ENCODE measurements around the gene FHIP1A. TPM values are rescaled to one million over a fixed set of nuclear protein-coding genes. Genes with fewer than 3 reads are reported as not detected.
A peak's percentile ranks its signal among the peaks of the same experiment; 100 is the strongest.
"Not testable (repeated sequence)": the region's sequence is repeated elsewhere in the genome, so short reads cannot be mapped to it uniquely, and the experiment has no call there.

The FHIP1A gene
- total RNA-seq, result 43.6 TPM

GRCh38 chr4:151408630-151409469 is at the start of gene FHIP1A:
FHIP1A (plus strand) TSS chr4:151409176; CDS start chr4:151566260, 157,084 bp downstream.
- ATAC-seq, result peak; percentile 93

DNA sequence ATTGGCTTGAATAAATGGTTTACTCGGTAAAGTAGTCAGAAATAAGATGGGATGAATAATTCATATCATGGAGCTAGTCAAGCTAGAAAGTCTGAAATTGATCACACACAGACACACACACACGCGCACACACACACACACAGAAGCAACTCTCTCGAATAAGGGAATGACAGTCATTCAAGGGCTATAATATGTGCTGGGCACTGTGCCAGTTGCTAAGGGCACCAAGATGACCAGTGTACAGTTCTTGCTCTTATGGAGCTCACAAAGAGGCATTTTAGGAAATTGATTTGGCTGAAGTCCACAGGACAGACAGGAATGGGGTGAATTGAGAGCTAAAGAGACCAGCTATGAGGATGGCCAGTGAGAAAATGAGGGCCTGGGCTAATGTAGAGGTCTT is 49.4 kb upstream of the FHIP1A start:
- ATAC-seq, result no peak

- no peak for ATAC-seq
Measured at GRCh38 chr4:151361126-151361525, 47.9 kb upstream of the FHIP1A start.

GRCh38 chr4:151361966-151362365 is 47.0 kb upstream of the FHIP1A start:
- ATAC-seq, result no peak

GRCh38 chr4:151362404-151363164 is 46.4 kb upstream of the FHIP1A start:
- ATAC-seq, result peak; percentile 99

GRCh38 chr4:151376540-151376939 is 32.4 kb upstream of the FHIP1A start:
- no peak for ATAC-seq

DNA sequence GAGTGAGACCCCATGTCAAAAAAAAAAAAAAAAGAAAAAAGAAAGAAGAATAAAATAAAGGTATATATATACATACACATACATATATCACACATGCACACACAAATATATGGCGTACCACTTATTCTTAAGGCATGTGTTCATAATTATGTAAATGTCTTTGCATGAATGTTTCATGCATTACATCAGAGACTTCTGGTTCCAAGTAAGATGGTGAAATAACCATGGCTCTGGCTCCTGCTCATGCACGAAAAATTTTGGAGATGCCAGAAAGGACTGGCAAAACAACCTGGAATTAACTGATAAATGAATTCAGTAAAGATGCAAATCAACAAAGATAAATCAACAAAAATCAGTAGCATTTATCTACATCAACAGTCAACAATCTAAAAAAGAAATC is 19.7 kb upstream of the FHIP1A start:
- ATAC-seq, result no peak

DNA sequence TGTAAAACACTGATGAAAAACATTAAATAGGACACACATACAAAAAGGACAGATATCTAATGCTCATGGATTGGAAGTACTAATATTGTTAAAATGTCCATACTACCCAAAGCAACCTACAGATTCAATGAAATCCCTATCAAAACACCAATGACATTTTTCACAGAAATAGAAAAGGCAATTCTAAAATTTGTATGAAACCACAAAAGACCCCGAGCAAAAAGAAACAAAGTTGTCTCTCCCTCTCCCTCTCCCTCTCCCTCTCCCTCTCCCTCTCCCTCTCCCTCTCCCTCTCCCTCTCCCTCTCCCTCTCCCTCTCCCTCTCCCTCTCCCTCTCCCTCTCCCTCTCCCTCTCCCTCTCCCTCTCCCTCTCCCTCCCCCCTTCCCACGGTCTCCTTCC is 19.2 kb upstream of the FHIP1A start:
- ATAC-seq, result not testable (repeated sequence)

- no peak for ATAC-seq
Measured at GRCh38 chr4:151395873-151396272, 13.1 kb upstream of the FHIP1A start.

DNA sequence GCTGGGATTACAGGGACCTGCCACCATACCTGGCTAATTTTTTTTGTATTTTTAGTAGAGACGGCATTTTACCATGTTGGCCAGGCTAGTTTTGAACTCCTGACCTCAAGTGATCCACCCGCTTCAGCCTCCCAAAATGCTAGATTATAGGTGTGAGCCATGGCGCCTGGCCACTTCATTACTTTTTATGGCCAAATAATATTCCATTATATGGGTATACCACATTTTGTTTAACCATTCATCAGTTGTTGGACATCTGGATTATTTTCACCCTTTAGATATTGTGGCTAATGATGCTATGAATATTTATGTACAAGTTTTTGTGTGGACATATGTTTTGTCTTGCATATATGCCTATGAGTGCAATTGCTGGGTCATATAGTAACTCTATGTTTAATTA is 8.6 kb upstream of the FHIP1A start:
- ATAC-seq, result no peak

DNA sequence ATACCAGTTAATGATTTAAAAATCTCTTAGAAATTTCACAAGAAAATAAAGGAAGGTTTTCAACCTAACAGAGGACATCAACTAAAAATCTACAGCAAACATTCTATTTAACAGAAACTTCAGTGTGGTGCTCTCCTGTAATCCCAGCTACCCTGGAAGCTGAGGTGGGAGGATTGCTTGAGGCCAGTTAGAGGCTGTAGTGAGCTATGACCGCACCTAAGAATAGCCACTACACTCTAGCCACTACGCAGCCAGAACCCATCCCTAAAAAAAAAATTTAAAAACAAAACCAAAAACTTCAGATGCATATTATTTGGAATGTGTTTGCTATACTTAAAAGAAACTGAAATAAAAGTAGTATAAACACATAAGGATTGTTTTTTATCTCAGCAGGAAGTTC is 7.2 kb upstream of the FHIP1A start:
- no peak for ATAC-seq

GRCh38 chr4:151402145-151402865 is 6.7 kb upstream of the FHIP1A start:
- no peak for ATAC-seq

DNA sequence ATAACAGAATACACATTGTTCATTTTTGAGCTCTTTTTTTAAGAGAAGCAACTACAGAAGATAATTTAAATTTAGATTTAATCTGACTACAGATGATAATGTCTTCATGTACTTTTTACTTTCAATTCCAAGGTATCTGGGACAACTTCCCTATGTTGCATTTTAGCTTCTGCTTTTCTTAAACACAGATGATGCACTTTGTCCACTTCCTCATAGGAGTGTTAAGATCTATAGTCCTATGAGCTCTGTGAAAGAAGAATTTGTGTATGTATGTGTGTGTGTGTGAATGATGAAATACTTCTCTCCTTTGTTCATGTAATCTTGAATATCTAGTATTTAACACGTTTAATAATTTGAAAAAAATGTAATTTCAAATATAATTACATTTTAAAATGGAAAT is 5.3 kb upstream of the FHIP1A start:
- ATAC-seq, result no peak

GRCh38 chr4:151404802-151405201 is 4.2 kb upstream of the FHIP1A start:
- not testable (repeated sequence) for ATAC-seq

DNA sequence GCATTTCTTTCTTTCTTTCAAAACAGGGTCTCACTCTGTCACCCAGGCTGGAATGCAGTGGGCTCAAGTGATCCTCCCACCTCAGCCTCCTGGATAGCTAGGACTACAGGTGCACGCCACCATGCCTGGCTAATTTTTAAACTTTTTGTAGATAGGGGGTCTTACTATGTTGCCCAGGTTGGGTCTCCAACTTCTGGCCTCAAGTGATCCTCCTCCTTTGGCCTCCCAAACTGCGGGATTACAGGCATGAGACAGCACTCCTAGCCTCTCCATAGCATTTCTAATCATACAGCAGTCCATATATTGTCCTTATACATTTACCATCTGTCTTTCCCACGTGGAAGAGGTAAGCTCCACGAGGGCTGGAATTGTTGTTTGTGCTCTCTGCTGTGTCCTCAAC is 2.0 kb upstream of the FHIP1A start:
- ATAC-seq, result no peak

GRCh38 chr4:151407466-151408379 is 1.3 kb upstream of the FHIP1A start:
- ATAC-seq, result no peak

- ATAC-seq, result peak; percentile 4
Measured at GRCh38 chr4:151408380-151408629, 671 bp upstream of the FHIP1A start.

DNA sequence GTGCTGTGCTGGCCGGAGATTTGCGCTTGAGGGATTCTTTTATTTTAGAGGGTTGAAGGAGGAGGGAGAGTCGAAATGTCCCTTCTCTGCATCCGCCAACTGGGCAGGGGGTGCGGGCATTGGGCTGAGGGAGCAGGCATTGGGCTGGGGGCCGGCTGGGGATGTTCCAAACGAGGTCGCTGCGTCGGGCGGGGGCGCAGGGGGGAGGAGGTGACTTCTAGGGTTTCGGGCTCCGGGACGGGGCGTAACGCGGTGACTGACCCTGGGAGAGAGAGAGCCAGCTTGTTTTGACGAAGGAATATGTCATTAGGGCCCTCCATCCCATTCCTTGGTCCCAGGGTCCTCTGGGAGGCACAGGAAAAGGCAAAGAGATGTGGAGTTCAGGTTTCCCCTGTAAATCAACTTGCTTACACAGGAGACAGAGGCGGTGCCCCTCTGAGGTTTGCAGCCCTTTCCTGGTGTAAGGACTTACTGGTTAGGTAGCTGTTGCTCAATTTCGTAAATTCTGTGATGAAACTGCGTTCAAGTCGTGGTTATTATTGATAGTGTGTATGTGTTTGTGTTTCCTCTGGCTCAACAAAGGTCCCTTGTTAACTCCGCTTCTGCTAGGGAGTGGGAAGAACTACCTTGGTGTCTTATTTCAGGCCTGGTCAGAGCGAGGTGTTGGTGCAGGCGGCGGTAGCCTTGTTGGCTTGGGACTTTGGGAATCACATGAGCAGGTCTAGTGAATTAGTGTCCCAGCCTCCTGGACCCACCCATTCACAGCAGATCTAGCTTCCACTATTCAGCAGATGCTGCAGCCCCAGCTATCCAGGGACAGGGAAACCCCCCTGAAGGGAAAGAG is 716 bp downstream of the FHIP1A start:
- ATAC-seq, result peak; percentile 70

DNA sequence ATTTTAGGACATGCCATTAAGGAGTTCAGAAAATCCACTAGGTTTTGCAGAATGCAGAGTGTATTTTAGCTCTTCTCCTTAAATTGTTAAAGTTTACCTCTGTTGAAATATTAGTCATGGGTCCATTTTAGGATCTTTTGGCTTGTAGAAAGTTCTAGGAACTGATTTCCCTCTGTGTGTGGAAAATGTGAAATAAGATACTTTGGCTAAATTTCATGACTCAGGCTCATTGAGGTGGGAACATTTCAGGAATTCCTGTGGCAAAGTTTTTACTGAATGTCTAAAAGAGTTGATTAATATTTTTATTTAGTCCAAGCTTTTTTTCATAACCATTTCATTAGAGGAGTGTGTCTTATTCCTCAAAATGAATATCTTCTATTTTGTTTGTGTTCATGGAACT is 7.0 kb downstream of the FHIP1A start:
- ATAC-seq, result no peak

- peak; percentile 84 for ATAC-seq
Measured at GRCh38 chr4:151417164-151417571, 8.2 kb downstream of the FHIP1A start.

DNA sequence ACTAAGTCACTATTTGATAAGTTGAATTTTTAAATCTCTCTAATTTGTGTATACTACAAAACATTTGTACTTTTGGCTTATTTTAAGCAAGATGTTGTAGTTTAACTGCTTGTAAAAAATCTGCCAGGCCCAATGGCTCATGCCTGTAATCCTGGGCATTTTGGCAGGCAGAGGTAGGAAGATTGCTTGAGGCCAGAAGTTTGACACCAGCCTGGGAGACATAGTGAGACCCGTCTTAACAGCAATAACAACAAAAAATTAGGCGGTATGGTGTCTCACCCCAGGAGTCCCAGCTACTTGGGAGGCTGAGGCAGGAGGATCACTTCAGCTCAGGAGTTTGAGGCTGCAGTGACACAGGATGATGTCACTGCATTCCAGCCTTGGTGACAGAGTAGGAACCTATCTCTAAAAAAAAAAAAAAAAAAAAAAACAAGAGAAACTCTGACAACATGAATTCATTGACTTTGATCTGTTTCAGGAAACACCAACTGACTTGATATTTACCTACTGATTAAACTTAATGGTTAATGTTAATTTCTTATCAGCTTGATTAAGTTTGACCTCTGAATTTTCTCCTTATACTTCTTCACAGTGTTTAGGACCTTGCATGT is 8.9 kb downstream of the FHIP1A start:
- ATAC-seq, result peak; percentile 57
